ENCODE measurements around the gene CEP78.

DNA sequence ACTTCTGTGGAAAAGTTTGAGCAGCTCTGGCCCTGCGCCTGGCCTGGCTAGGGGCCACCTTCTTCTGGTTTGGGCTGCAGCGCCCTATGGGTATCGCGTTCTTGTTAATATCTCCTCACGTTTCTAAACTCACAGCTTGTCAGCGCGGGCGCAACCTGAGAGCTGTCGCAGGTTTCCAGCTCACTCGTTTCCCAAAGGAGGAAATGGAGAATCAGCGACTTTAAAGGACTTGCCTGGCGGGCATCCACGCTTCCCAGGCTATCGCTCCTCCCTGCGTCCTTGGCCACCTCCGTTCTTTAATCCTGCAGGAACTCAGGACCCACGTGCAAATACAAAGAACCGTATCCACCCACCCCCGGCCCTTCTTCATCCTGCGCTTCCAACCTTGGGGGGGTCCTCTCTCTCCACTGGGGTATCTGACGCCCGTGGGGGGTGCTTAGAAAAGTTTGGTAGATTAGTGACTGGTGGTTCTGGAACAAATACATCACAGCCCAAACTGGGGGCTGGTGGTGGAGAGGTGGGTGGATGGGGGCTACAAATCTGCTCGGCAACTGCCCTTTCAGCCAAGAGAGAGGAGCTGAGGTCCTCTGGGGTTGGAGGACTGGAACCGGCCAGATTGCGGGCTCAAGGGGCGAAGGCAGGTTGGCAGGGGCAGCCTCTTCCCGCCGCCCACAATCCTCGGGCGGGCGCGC lies 60.5 kb downstream of the CEP78 start:
- TF ChIP-seq, protein P1, sequence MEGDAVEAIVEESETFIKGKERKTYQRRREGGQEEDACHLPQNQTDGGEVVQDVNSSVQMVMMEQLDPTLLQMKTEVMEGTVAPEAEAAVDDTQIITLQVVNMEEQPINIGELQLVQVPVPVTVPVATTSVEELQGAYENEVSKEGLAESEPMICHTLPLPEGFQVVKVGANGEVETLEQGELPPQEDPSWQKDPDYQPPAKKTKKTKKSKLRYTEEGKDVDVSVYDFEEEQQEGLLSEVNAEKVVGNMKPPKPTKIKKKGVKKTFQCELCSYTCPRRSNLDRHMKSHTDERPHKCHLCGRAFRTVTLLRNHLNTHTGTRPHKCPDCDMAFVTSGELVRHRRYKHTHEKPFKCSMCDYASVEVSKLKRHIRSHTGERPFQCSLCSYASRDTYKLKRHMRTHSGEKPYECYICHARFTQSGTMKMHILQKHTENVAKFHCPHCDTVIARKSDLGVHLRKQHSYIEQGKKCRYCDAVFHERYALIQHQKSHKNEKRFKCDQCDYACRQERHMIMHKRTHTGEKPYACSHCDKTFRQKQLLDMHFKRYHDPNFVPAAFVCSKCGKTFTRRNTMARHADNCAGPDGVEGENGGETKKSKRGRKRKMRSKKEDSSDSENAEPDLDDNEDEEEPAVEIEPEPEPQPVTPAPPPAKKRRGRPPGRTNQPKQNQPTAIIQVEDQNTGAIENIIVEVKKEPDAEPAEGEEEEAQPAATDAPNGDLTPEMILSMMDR (IDR thresholded peaks at IDR 0.05): no peak
- peak in 2 of 3 donors; percentile 47 to 49 for TF ChIP-seq POLR2A (IDR thresholded peaks at IDR 0.05)

Measured in body of pancreas (tissue), 4 donors.